A673 (cell line): ENCODE data around the gene TBC1D24. TPM values are rescaled to one million over a fixed set of nuclear protein-coding genes. Genes with fewer than 3 reads are reported as not detected.

Source experiments
- BruUV-seq: library from RNA; stranded (reverse); fragments of 400-500 nt; replicated peaks from 2 replicates; lab custom pipeline; 2021; lab: Mats Ljungman, UMichigan
- CTCF ChIA-PET: fragments of 300-600 bp; sonication (Branson Sonifier 250); formaldehyde crosslinking; loops from one replicate; lab custom pipeline; 2022; ENCODE audit warnings: antibody characterized with exemption; lab: Charles Lee
- POLR2A ChIA-PET: fragments of 300-600 bp; sonication (Branson Sonifier 250); formaldehyde crosslinking; loops from one replicate; lab custom pipeline; 2022; ENCODE audit warnings: antibody characterized with exemption; ENCODE audit not compliant: low non-redundant PET; lab: Charles Lee
- DNase-seq: peaks from one replicate; pipeline ENCODE4 v3.0.0-alpha.2; 2015; ENCODE audit warnings: low spot score
- H3K27ac ChIP-seq: fragments of 200-600 bp; sonication (generic); 2 replicates; pipeline ENCODE4 v1.5.1; 2016; ENCODE audit warnings: mixed run types, low read depth, mild to moderate bottlenecking, mixed read lengths, antibody characterized with exemption, low read length; ENCODE audit not compliant: poor library complexity, severe bottlenecking
- H3K27me3 ChIP-seq: fragments of 200-600 bp; sonication (generic); replicated peaks from 2 replicates; pipeline ENCODE4 v1.6.1; 2017; ENCODE audit warnings: mixed run types, low read depth, mild to moderate bottlenecking, mixed read lengths, antibody characterized with exemption, low read length; ENCODE audit not compliant: insufficient read depth, poor library complexity
- H3K36me3 ChIP-seq: fragments of 200-600 bp; sonication (generic); 2 replicates; pipeline ENCODE4 v1.6.1; 2016; ENCODE audit warnings: mixed run types, mild to moderate bottlenecking, mixed read lengths, antibody characterized with exemption, low read length; ENCODE audit not compliant: insufficient read depth, poor library complexity, severe bottlenecking
- H3K4me1 ChIP-seq: fragments of 200-600 bp; sonication (generic); 2 replicates; pipeline ENCODE4 v1.6.1; 2017; ENCODE audit warnings: mixed run types, mild to moderate bottlenecking, mixed read lengths, antibody characterized with exemption, low read length; ENCODE audit not compliant: insufficient read depth, poor library complexity, severe bottlenecking
- H3K4me3 ChIP-seq: fragments of 200-600 bp; sonication (generic); 2 replicates; pipeline ENCODE4 v1.5.1; 2016; ENCODE audit warnings: low read depth, mixed run types, mild to moderate bottlenecking, mixed read lengths, low read length; ENCODE audit not compliant: poor library complexity, severe bottlenecking
- H3K9me3 ChIP-seq: fragments of 200-600 bp; sonication (generic); 2 replicates; pipeline ENCODE4 v1.6.1; 2016; ENCODE audit warnings: mixed run types, low read depth, mild to moderate bottlenecking, mixed read lengths, antibody characterized with exemption, low read length; ENCODE audit not compliant: poor library complexity, severe bottlenecking
- CTCF ChIP-seq: fragments of 300-800, 200-600 bp; sonication (generic); conservative IDR thresholded peaks from 2 replicates; pipeline ENCODE4 v1.5.1; 2017; ENCODE audit warnings: low read depth, mild to moderate bottlenecking, antibody characterized with exemption, low read length, moderate library complexity, mixed read lengths
- EZH2 ChIP-seq: fragments of 200-600 bp; sonication (generic); IDR thresholded peaks from 2 replicates; pipeline ENCODE4 v1.6.1; 2017; ENCODE audit warnings: borderline replicate concordance, low read depth, mild to moderate bottlenecking, mixed read lengths, antibody characterized with exemption, low read length; ENCODE audit not compliant: poor library complexity, severe bottlenecking
- intact Hi-C: fragments of 100-400 bp; cut with micrococcal nuclease; formaldehyde crosslinking; loops from one replicate; pipeline ENCODE4 v1.10.0; 2022; ENCODE audit not compliant: unreplicated experiment
- total RNA-seq: library from RNA; stranded (reverse); gene quantifications from 2 replicates; pipeline ENCODE4 v1.2.3, GENCODE V29; 2021

The TBC1D24 gene
- total RNA-seq, 1 experiment from 2014 or later = 24.2 TPM

DNA sequence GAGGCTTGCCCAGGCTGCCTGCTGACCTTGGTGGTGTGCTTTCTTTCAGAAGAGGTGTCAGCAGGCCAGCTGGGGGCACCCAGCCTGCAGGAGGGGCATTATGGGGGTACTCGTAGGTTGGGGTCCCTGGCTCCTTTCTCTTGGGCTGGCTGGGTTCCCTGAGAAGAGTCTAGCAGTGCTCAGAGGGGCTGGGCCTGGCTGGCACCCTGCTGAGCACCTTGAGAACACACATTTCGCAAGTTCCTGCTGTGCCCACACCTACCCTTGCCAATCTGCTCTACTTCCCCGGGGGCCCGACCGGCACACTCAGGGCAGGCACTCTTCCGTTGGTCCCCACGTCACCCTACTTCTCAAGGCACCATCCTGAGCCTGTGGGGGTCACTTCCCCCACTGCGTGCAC lies 51.2 kb downstream of the TBC1D24 start:
- BruUV-seq = no TSS peak
- Histone ChIP-seq H3K36me3 (peaks cover 19% of the 10 kb centered on the region), H3K27me3 (no peaks in the 10 kb centered on the region), H3K27ac (no peak overlapping the region), H3K9me3 (no peaks in the 10 kb centered on the region), H3K4me3 (no peak overlapping the region), H3K4me1 (peaks cover 5% of the 10 kb centered on the region)
- intact Hi-C loops = no loop called here
- DNase-seq = no peak
- CTCF ChIA-PET = no interaction called here
- TF ChIP-seq CTCF (no peak), EZH2 (no peak)
- POLR2A ChIA-PET = no interaction called here

DNA sequence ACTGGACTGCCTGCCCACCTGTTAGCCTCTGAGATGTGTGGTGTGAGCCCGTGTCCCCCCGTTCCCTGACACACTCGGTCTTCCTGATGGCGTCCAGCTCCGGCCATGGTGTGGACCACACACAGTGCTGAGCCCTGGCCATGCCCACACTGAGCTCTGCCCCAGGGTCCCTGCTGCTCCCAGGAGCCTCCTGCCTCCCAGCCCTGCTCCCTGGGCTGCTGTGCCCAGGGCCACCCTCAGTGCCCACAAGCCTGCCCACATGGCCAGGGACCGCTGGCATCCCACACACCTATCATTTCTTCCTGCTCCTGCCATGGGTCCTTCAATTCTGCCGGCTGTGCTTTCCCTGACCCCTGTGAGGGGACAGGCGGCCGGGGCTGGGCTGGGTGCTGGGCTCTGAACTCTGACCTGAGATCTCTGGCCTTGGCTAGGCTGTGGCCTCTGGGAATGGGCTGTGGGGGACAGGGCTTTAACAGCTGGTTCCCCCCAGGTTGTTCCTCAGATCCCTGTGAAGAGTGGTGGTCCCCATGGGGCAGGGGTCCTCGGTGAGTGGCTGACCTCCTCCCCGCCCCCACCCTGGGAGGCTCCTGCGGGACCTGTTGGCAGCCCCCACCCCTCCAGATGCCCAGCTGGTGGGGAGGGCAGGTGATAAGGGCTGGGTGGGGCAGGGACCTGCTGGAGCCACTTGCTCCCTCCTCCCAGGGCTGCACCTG lies 52.3 kb downstream of the TBC1D24 start:
- TF ChIP-seq CTCF = no peak
- no peak for TF ChIP-seq EZH2
- H3K27ac ChIP-seq = no peak overlapping the region

DNA sequence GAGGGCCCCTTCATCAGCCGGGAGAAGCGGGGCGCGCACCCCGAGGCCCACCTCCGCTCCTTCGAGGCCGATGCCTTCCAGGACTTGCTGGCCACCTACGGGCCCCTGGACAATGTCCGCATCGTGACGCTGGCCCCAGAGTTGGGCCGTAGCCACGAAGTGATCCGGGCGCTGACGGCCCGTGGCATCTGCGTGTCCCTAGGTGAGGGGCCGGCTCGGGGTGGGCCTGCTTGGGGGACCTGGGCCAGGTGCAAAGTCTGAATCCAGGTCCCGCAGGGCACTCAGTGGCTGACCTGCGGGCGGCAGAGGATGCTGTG lies 52.8 kb downstream of the TBC1D24 start:
- TF ChIP-seq CTCF (no peak), EZH2 (no peak)
- no TSS peak for BruUV-seq
- no peak for DNase-seq
- CTCF ChIA-PET = no interaction called here
- intact Hi-C loops = no loop called here
- Histone ChIP-seq H3K27me3 (no peaks in the 10 kb centered on the region), H3K4me3 (no peak overlapping the region), H3K9me3 (no peaks in the 10 kb centered on the region), H3K36me3 (peaks cover 19% of the 10 kb centered on the region), H3K4me1 (peaks cover 5% of the 10 kb centered on the region), H3K27ac (no peak overlapping the region)
- POLR2A ChIA-PET = no interaction called here

More for the DNA sequence above, 52.3 kb downstream of the TBC1D24 start:
- Histone ChIP-seq H3K4me1 (peaks cover 5% of the 10 kb centered on the region), H3K9me3 (no peaks in the 10 kb centered on the region), H3K4me3 (no peak overlapping the region), H3K27me3 (no peaks in the 10 kb centered on the region), H3K36me3 (peaks cover 19% of the 10 kb centered on the region)
- BruUV-seq = no TSS peak
- CTCF ChIA-PET = no interaction called here
- intact Hi-C loops = no loop called here
- no peak for DNase-seq
- POLR2A ChIA-PET = no interaction called here
